ENCODE measurements around the gene ALDH3A1. TPM values are rescaled to one million over a fixed set of nuclear protein-coding genes. Genes with fewer than 3 reads are reported as not detected.

The ALDH3A1 gene
- total RNA-seq, 2 experiments from 2014 or later, result not detected

DNA sequence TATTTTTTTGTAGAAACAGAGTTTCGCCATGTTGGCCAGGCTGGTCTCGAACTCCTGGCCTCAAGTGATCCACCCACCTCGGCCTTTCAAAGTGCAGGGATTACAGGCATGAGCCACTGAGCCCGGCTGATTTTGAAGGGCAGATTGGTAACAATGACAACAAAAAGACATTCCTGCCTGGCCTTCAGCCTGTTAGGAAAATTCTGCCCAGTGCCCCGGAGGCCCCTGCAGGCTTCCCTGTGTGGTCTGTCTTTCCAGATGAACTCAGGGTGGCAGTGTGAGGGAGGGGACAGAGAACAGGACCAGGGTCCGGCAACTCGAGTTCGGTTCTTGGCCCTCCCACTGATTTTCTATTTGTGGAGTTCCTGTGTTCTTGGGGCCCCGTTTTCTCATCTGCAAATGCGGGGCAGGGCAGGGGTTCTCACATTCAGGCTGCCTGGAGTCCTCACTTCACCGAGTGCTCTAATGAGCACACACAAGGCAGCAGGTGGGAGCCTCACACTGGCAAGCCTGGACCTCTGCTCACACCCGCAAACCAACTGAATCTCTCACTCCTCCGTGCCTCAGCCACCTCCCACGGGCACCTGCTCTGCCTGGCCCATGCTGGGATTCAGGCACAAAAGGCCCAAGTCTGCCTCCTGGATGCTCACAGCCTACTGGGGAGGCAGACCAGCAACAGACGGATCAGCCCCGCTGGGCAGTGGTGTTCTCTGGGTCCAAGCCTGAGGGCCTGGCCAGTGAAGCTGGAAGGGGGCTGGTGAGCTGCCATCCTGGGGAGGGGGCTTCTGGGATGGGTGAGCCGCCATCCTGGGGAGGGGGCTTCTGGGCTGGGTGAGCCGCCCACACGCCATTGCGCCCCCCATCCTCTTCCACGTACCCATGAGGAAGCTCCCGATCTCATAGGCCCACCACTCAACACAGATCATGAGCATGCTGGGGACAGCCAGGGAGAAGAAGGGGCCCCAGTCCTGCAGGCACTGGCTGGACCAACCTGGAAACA, 42.0 kb downstream of the ALDH3A1 start:
- Histone ChIP-seq H3K27me3 (ENCODE audit: control insufficient read depth in 1 of 2, insufficient read depth in 2 of 2, low read length in 2 of 2) (no peaks in the 10 kb centered on the region), H3K9me3 (ENCODE audit: control insufficient read depth in 1 of 2, insufficient read depth in 1 of 2, low read length in 2 of 2) (no peaks in the 10 kb centered on the region), H3K4me1 (ENCODE audit: insufficient read depth, low read length) (no peaks in the 10 kb centered on the region), H3K36me3 (ENCODE audit: insufficient read depth, low read length) (no peaks in the 10 kb centered on the region), H3K27ac (ENCODE audit: low read depth in 1 of 2, low read length in 2 of 2) (no peak overlapping the region), H3K4me3 (ENCODE audit: low read length) (no peak overlapping the region)
- Mint-ChIP-seq H3K4me3 (no peak overlapping the region), H3K27ac (no peak overlapping the region), H3K9me3 (no peaks in the 10 kb centered on the region), H3K27me3 (no peaks in the 10 kb centered on the region), H3K36me3 (ENCODE audit: low read depth) (no peaks in the 10 kb centered on the region), H3K4me1 (ENCODE audit: low read depth) (no peaks in the 10 kb centered on the region)
- ATAC-seq (ENCODE audit: poor library complexity), result no peak
- no peak for DNase-seq
- intact Hi-C loops (cut with DNase I, micrococcal nuclease), result no loop called here
- TF ChIP-seq, protein P1, sequence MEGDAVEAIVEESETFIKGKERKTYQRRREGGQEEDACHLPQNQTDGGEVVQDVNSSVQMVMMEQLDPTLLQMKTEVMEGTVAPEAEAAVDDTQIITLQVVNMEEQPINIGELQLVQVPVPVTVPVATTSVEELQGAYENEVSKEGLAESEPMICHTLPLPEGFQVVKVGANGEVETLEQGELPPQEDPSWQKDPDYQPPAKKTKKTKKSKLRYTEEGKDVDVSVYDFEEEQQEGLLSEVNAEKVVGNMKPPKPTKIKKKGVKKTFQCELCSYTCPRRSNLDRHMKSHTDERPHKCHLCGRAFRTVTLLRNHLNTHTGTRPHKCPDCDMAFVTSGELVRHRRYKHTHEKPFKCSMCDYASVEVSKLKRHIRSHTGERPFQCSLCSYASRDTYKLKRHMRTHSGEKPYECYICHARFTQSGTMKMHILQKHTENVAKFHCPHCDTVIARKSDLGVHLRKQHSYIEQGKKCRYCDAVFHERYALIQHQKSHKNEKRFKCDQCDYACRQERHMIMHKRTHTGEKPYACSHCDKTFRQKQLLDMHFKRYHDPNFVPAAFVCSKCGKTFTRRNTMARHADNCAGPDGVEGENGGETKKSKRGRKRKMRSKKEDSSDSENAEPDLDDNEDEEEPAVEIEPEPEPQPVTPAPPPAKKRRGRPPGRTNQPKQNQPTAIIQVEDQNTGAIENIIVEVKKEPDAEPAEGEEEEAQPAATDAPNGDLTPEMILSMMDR (IDR thresholded peaks at IDR 0.05), result no peak
- ChIA-PET CTCF (no interaction called here), POLR2A (no interaction called here)

DNA sequence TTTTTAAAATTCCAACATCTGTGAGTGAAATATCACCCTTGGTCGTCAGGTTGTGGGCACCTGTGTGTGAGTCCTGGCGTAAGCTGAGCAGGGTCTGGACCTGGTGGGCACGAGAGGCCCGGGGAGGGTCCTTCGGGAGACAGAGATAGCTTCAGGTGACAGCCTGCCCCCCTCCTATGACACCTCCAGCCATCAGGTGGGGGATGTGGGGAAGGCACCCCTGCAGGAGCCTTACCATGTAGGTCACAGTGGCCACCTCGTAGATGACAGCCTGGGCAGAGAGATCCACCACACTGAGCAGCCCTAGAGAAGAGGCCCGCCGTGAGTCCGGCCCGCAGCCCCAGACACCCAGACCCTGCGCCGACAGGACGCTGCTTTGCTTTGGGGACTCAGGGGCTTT, 42.9 kb downstream of the ALDH3A1 start:
- no peak overlapping the region for H3K27ac ChIP-seq (ENCODE audit: low read depth in 1 of 2, low read length in 2 of 2)
- H3K4me1 ChIP-seq (ENCODE audit: insufficient read depth, low read length), result no peaks in the 10 kb centered on the region
- TF ChIP-seq, protein P1 (IDR thresholded peaks at IDR 0.05), result no peak
- H3K4me1 Mint-ChIP-seq (ENCODE audit: low read depth), result no peaks in the 10 kb centered on the region
- CTCF ChIA-PET, result no interaction called here
- H3K9me3 ChIP-seq (ENCODE audit: control insufficient read depth in 1 of 2, insufficient read depth in 1 of 2, low read length in 2 of 2), result no peaks in the 10 kb centered on the region
- no peaks in the 10 kb centered on the region for H3K27me3 ChIP-seq (ENCODE audit: control insufficient read depth in 1 of 2, insufficient read depth in 2 of 2, low read length in 2 of 2)
- H3K36me3 ChIP-seq (ENCODE audit: insufficient read depth, low read length), result no peaks in the 10 kb centered on the region
- H3K4me3 Mint-ChIP-seq, result no peak overlapping the region
- no peak overlapping the region for H3K4me3 ChIP-seq (ENCODE audit: low read length)
- no peak overlapping the region for H3K27ac Mint-ChIP-seq
- POLR2A ChIA-PET, result interaction anchor here (0.6 kb wide), 1 partner anchor 55 kb away, joined by 4 read pairs; no protein-coding TSS in a partner anchor
- no peak for ATAC-seq (ENCODE audit: poor library complexity)
- H3K9me3 Mint-ChIP-seq, result no peaks in the 10 kb centered on the region
- H3K36me3 Mint-ChIP-seq (ENCODE audit: low read depth), result no peaks in the 10 kb centered on the region
- no peaks in the 10 kb centered on the region for H3K27me3 Mint-ChIP-seq
- DNase-seq, result no peak
- intact Hi-C loops (cut with DNase I, micrococcal nuclease), result no loop called here

DNA sequence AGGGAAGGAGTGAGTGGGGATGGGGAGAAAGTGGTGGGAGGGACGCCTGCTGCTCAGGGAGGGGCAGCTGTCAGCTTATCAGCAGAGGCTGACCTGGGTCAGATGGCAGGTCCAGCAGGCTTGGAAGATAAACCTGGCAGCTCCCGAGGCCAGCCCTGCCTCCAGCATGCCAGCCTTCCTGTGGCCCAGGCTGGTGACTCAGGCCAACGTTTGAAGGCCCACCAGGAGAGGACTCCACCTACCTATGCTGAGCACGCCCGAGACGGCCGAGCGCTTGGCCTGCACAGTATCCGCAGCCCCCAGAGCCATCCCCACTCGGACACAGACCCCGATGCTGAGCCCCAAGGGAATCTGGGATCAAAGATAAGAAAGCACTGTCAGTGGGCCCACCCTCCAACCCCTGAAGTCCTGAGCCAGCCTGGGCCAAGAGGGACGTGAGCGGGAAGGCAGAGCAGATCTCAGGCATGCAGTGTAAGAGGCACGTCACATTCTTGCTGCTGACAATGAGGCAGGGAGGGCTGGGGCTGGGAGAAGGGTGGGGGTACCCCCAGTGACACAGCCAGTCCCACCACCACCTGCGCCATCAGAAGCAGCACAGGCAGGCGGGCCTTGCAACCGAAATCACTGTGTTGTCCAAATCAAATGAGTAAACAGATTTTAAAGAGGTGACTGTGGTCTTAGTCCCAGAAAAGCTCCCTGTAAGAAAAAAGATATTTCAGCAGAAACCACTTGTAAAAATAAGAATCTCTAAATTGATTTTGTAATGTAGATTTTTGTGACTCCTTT, 44.1 kb downstream of the ALDH3A1 start:
- Mint-ChIP-seq H3K4me3 (no peak overlapping the region), H3K36me3 (ENCODE audit: low read depth) (no peaks in the 10 kb centered on the region), H3K27ac (no peak overlapping the region), H3K9me3 (no peaks in the 10 kb centered on the region), H3K4me1 (ENCODE audit: low read depth) (no peaks in the 10 kb centered on the region), H3K27me3 (no peaks in the 10 kb centered on the region)
- ChIA-PET POLR2A (no interaction called here), CTCF (no interaction called here)
- no peak overlapping the region for H3K27ac ChIP-seq (ENCODE audit: low read depth in 1 of 2, low read length in 2 of 2)
- H3K36me3 ChIP-seq (ENCODE audit: insufficient read depth, low read length), result no peaks in the 10 kb centered on the region
- H3K27me3 ChIP-seq (ENCODE audit: control insufficient read depth in 1 of 2, insufficient read depth in 2 of 2, low read length in 2 of 2), result no peaks in the 10 kb centered on the region
- DNase-seq (no peak), ATAC-seq (ENCODE audit: poor library complexity) (no peak)
- no peak overlapping the region for H3K4me3 ChIP-seq (ENCODE audit: low read length)
- H3K9me3 ChIP-seq (ENCODE audit: control insufficient read depth in 1 of 2, insufficient read depth in 1 of 2, low read length in 2 of 2), result no peaks in the 10 kb centered on the region
- no peaks in the 10 kb centered on the region for H3K4me1 ChIP-seq (ENCODE audit: insufficient read depth, low read length)
- TF ChIP-seq, protein P1 (IDR thresholded peaks at IDR 0.05), result no peak
- intact Hi-C loops (cut with DNase I, micrococcal nuclease), result no loop called here
